Esophagus squamous epithelium (tissue), 5 donors: ENCODE measurements around the gene BRPF1. TPM values are rescaled to one million over a fixed set of nuclear protein-coding genes. Genes with fewer than 3 reads are reported as not detected.

ENCODE experiments used
- DNase-seq: peaks from one replicate; lab custom pipeline; 2025; lab: John Stamatoyannopoulos, UW
- H3K27ac ChIP-seq, 4 donors: fragments of 200-600 bp; sonication (generic); one replicate each; pipeline ENCODE4 v1.5.1; 2016 to 2019; ENCODE audit warnings: mild to moderate bottlenecking in 1 of 4
- H3K27me3 ChIP-seq, 4 donors: fragments of 200-600 bp; sonication (generic); 1 replicate in 3 of 4; 2 replicates in 1 of 4; pipeline versions ENCODE4 v1.5.1 to v1.6.0; 2017 to 2021; ENCODE audit warnings: antibody characterized with exemption in 1 of 4
- H3K36me3 ChIP-seq, 3 donors: fragments of 200-600 bp; sonication (generic); one replicate each; pipeline ENCODE4 v1.5.1; 2016 to 2019
- H3K4me1 ChIP-seq, 3 donors: fragments of 200-600 bp; sonication (generic); one replicate each; pipeline ENCODE4 v1.5.1; 2017 to 2019
- H3K4me3 ChIP-seq, 4 donors: fragments of 200-600 bp; sonication (generic); 1 replicate in 3 of 4; 2 replicates in 1 of 4; pipeline ENCODE4 v1.5.1; 2016 to 2019; ENCODE audit warnings: mild to moderate bottlenecking in 2 of 4, moderate library complexity in 1 of 4
- H3K9me3 ChIP-seq, 3 donors: fragments of 200-600 bp; sonication (generic); one replicate each; pipeline ENCODE4 v1.5.1; 2016 to 2019
- CTCF ChIP-seq, 6 experiments: fragments of 450-650 bp in 4 of 6; fragments of 200-600 bp in 2 of 6; sonication (generic) in 2 of 6; IDR thresholded peaks; one replicate each; pipeline ENCODE4 v1.5.1; 2016 to 2019; ENCODE audit warnings: antibody characterized with exemption in 6 of 6, mild to moderate bottlenecking in 4 of 6, moderate library complexity in 4 of 6
- POLR2A ChIP-seq, 4 donors: fragments of 450-650 bp; IDR thresholded peaks; one replicate each; pipeline ENCODE4 v1.6.1; 2017; ENCODE audit warnings: antibody characterized with exemption in 4 of 4, mild to moderate bottlenecking in 4 of 4, moderate library complexity in 3 of 4
- WGBS, 2 donors: methylation state at CpG; one replicate each; pipeline ENCODE4 v1.1.5; 2018; 5-methylcytosine and 5-hydroxymethylcytosine counted together
- intact Hi-C: fragments of 100-400 bp; cut with DNase I; formaldehyde crosslinking; loops from one replicate; pipeline ENCODE4 v1.15.0; 2022
- total RNA-seq, 4 donors: library from RNA; depleted of rRNA; stranded (reverse); fragments of >200 nt; gene quantifications; one replicate each; pipeline ENCODE4 v1.1.0, GENCODE V29; 2016
- donor health status: DM: yes; HTN: yes; CAD: no.

The BRPF1 gene
- total RNA-seq, 4 donors from 2014 or later = 9.8 to 18.3 (median 15.4) TPM

GRCh38 chr3:9781978-9782603 is 50.6 kb downstream of the BRPF1 start:
- WGBS, 2 donors = 46 to 60% methylated on average over 3 of the region's 3 CpGs
- H3K27me3 ChIP-seq = no peaks in the 10 kb centered on the region
- no peak for TF ChIP-seq CTCF (IDR thresholded peaks at IDR 0.05)
- no peak for TF ChIP-seq POLR2A (IDR thresholded peaks at IDR 0.05)
- H3K27ac ChIP-seq = peak overlapping the region in 1 of 4 donors; percentile 6
- H3K4me3 ChIP-seq = no peak overlapping the region
- H3K4me1 ChIP-seq = peaks cover 0 to 32% (median 4%) of the 10 kb centered on the region in 3 donors
- H3K36me3 ChIP-seq = peaks cover 5 to 82% (median 18%) of the 10 kb centered on the region in 3 donors
- no peaks in the 10 kb centered on the region for H3K9me3 ChIP-seq
- DNase-seq = no peak
- intact Hi-C loops = no loop called here

- H3K4me1 ChIP-seq = peaks cover 0 to 32% (median 4%) of the 10 kb centered on the region in 3 donors
- TF ChIP-seq CTCF (IDR thresholded peaks at IDR 0.05) = no peak
- TF ChIP-seq POLR2A (IDR thresholded peaks at IDR 0.05) = no peak
- intact Hi-C loops = no loop called here
- DNase-seq = no peak
- H3K4me3 ChIP-seq = no peak overlapping the region
- H3K27ac ChIP-seq = no peak overlapping the region
- H3K27me3 ChIP-seq = no peaks in the 10 kb centered on the region
- WGBS, 2 donors = 24 to 40% methylated on average over 3 of the region's 3 CpGs
- no peaks in the 10 kb centered on the region for H3K9me3 ChIP-seq
- H3K36me3 ChIP-seq = peaks cover 5 to 89% (median 20%) of the 10 kb centered on the region in 3 donors
These were observed 51.2 kb downstream of the BRPF1 start for GRCh38 chr3:9782770-9783169.

- Histone ChIP-seq H3K4me1 (peaks cover 0 to 24% (median 0%) of the 10 kb centered on the region in 3 donors), H3K27me3 (no peaks in the 10 kb centered on the region), H3K27ac (no peak overlapping the region), H3K4me3 (no peak overlapping the region), H3K36me3 (peaks cover 5 to 100% (median 21%) of the 10 kb centered on the region in 3 donors), H3K9me3 (no peaks in the 10 kb centered on the region)
- TF ChIP-seq POLR2A (IDR thresholded peaks at IDR 0.05) = no peak
- TF ChIP-seq CTCF (IDR thresholded peaks at IDR 0.05) = no peak
- no peak for DNase-seq
- intact Hi-C loops = no loop called here
- WGBS, 2 donors = 95 to 96% methylated on average over 7 to 9 of the region's 14 CpGs
These were observed 52.4 kb downstream of the BRPF1 start for GRCh38 chr3:9783954-9784353.

GRCh38 chr3:9784965-9785364 is 53.4 kb downstream of the BRPF1 start:
- Histone ChIP-seq H3K27ac (no peak overlapping the region), H3K9me3 (no peaks in the 10 kb centered on the region), H3K4me1 (peaks cover 0 to 20% (median 0%) of the 10 kb centered on the region in 3 donors), H3K36me3 (peaks cover 5 to 100% (median 28%) of the 10 kb centered on the region in 3 donors), H3K4me3 (no peak overlapping the region), H3K27me3 (no peaks in the 10 kb centered on the region)
- intact Hi-C loops = no loop called here
- TF ChIP-seq POLR2A (IDR thresholded peaks at IDR 0.05) = no peak
- no peak for TF ChIP-seq CTCF (IDR thresholded peaks at IDR 0.05)
- DNase-seq = no peak
- 87% methylated on average over 4 of the region's 4 CpGs for WGBS, 2 donors

GRCh38 chr3:9785602-9786001 is 54.1 kb downstream of the BRPF1 start:
- no peak for TF ChIP-seq POLR2A (IDR thresholded peaks at IDR 0.05)
- Histone ChIP-seq H3K4me1 (peaks cover 0 to 26% (median 0%) of the 10 kb centered on the region in 3 donors), H3K4me3 (no peak overlapping the region), H3K36me3 (peaks cover 5 to 100% (median 24%) of the 10 kb centered on the region in 3 donors), H3K27ac (no peak overlapping the region), H3K27me3 (no peaks in the 10 kb centered on the region), H3K9me3 (no peaks in the 10 kb centered on the region)
- intact Hi-C loops = no loop called here
- 81 to 93% methylated on average over 7 of the region's 7 CpGs for WGBS, 2 donors
- DNase-seq = no peak
